GM19452 (cell line): ENCODE measurements around the gene ABCB9.
"Not testable (repeated sequence)": the region's sequence is repeated elsewhere in the genome, so short reads cannot be mapped to it uniquely, and the experiment has no call there.

Experiments used
- ATAC-seq: cut with Tn5 transposase; IDR thresholded peaks from one replicate; pipeline ENCODE4 v1.9.1; 2021; ENCODE audit not compliant: unreplicated experiment

ABCB9 gene

DNA sequence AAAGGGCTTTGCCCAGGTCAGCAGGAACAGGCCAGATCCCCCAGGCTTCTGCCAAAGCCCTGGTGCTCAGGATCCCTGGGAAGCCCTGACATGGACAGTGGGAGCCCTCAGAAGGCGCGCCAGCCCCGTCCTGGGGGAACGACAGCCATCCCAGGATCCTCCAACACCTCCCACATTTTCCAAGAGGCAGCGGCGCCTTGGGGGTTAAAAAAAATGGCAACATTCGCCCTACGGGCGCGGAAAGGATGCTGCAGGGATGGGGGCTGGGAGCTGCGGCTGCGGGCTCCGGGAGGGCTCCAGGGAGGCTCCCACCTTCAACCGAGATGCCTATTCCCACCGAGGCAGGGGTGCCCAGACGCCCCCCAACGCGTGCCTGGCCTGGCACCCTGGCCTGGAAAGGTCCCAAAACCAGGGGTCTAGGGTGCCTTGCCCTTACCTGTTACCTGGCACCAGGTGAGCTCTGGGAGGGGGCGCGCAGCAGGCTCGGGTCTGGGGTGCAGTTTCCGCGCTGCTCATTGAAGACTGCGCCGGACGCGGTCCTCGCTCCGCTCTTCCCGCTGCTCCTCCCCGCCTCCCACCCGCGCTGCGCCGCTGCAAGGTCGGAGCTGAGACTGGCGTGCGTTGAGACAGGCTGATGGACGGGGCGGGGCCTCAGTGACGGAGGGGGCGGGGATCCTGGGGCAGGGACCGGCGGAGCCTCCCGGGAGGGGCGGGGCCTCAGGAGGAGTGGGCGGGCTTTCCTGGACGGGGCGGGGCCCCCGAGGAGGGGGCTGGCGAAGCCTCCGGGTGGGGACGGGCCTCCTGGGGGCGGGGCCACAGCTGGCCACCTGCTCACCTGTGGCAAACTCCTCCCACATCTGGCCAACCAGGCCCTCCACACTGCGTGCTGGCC lies at the start of gene ABCB9:
TSS of gene ABCB9 (minus strand) at position 613 of the 892 bp plus-strand sequence. CDS start 6,228 bp downstream, outside the sequence.
- no peak for ATAC-seq

DNA sequence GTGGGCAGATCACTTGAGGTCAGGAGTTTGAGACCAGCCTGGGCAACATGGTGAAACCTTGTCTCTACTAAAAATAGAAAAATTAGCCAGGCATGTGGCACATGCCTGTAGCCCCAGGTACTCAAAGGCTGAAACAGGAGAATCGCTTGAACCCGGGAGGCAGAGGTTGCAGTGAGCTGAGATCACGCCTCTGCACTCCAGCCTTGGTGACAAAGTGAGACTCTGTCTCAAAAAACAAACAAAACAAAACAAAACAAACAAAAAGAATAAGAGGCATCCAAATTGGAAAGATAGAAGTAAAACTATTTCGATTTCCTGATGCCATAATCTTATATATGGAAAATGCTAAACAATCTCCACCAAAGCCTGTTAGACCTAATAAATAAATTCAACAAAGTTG lies 48.2 kb upstream of the ABCB9 start:
- not testable (repeated sequence) for ATAC-seq

GRCh38 chr12:123013185-123014095 lies 47.2 kb upstream of the ABCB9 start:
- ATAC-seq, result no peak

DNA sequence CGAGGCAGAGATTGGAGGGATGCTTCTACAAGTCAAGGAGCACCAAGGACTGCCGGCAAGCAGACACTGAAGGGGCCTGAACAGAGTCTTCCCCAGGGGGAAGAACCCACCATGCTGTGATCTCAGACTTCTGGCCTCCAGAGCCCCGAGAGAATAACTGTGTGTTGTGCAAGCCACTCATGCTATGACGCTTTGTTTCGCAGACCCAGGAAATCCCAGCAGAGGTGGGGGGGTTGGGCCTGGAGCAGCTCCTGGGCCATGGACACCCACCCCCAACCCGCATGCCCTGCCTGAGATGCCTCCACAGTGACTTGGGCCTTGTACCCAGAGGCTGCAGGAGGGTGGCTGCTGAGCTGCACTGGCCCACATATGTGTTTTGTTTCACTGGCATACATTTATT lies 45.4 kb upstream of the ABCB9 start:
- ATAC-seq, result no peak

- ATAC-seq, result no peak
These were observed 44.4 kb upstream of the ABCB9 start for GRCh38 chr12:123010681-123011080.

DNA sequence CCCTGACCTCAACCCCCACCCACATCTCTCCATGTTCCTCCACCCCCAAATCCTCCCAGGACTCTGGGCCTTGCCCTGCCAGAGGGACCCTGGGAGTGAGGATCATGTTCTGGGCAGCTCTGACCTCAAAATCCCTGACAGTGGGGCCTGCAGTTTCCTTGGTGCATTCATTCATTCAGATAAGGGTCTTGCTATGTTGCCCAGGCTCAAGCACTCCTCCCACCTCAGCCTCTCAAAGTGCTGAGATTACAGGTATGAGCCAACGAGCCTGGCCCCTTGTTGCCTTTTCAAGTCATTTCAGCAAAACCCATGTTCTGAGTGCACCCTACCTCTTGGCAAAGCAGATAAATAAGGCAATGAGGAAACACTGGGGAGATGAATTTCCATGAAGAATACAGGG lies 43.8 kb upstream of the ABCB9 start:
- no peak for ATAC-seq

GRCh38 chr12:123006977-123007376 lies 40.7 kb upstream of the ABCB9 start:
- no peak for ATAC-seq

GRCh38 chr12:123005081-123005626 lies 38.9 kb upstream of the ABCB9 start:
- ATAC-seq, result no peak

DNA sequence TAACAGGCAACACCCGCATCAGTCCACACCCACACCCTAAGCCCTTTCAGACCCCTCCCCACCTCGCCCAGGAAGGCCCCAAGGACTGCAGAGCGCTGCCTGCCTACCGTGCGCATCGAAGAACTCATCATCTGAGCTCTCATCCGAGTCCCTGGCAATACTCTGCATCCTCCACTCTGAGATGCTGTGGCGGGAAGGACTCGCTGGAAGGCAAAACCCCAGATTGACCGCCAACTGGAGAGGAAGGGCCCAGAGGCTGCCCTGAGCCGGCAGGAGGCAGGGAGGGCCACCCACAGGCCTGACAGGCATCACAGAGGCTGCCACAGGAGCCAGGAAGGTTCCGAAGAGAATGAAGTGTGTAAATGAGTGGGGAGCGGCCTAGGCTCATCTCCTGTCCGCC lies 38.0 kb upstream of the ABCB9 start:
- no peak for ATAC-seq

- no peak for ATAC-seq
These were observed 37.0 kb upstream of the ABCB9 start for GRCh38 chr12:123003257-123003656.

- no peak for ATAC-seq
These were observed 35.2 kb upstream of the ABCB9 start for GRCh38 chr12:123001464-123001863.

DNA sequence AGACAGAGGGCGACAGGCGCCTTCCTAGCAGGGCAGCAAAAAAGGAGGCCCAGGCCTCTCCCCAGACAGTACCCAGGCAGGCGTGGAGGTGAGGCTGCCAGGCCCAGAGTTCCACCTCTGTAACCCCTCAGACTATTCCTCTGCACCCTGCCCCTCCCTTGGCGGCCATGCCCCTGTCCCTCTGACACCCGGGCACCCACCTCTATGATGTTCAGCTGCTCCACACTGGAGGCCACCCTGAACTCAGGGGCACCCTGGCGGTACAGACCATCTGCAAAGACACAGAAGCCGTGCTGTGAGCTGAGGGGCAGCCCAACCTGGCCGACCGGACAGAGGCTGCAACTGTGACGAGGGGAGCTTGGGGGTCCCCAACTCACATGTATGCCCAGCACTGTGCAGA lies 34.3 kb upstream of the ABCB9 start:
- no peak for ATAC-seq

GRCh38 chr12:122999986-123000420 lies 33.7 kb upstream of the ABCB9 start:
- ATAC-seq, result no peak

DNA sequence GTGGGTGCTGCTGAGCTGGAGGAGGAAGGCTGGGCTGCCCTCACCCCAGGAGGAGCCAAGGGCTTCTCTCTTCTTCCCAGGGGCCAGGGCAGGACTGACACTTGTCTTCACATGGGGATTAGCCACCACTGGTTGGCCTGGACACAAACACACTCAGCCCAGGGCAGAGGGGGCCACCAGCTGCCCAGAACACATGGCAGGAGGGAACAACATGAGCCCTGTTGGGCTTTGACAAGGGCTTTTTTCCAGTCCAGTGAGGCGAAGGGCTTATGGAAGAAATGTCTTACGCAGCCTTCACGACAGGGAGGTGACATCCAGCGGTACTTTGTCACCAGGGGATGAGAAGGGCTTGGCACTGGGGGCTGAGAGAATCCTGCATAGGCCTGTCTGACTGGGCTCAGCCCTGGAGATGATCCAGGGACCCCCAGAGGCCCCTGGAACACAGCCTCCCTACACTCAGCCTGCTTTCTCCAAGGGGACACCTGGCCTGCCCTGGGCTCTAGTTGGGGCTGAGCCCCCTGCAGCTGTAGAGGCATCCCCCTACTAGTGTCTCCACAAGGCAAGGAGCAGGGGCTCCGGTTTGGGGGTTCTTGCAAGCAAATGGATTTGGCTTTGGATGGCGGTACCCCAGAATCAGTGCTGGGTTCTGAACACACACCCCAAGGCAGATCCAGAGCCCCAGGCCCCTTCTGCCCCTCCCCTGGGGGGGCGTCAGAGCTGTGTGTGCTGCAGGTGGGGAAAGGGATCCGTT lies 33.1 kb upstream of the ABCB9 start:
- no peak for ATAC-seq

GRCh38 chr12:122998316-122998715 lies 32.1 kb upstream of the ABCB9 start:
- ATAC-seq, result no peak

GRCh38 chr12:122997343-122998250 lies 31.3 kb upstream of the ABCB9 start:
- ATAC-seq, result no peak

DNA sequence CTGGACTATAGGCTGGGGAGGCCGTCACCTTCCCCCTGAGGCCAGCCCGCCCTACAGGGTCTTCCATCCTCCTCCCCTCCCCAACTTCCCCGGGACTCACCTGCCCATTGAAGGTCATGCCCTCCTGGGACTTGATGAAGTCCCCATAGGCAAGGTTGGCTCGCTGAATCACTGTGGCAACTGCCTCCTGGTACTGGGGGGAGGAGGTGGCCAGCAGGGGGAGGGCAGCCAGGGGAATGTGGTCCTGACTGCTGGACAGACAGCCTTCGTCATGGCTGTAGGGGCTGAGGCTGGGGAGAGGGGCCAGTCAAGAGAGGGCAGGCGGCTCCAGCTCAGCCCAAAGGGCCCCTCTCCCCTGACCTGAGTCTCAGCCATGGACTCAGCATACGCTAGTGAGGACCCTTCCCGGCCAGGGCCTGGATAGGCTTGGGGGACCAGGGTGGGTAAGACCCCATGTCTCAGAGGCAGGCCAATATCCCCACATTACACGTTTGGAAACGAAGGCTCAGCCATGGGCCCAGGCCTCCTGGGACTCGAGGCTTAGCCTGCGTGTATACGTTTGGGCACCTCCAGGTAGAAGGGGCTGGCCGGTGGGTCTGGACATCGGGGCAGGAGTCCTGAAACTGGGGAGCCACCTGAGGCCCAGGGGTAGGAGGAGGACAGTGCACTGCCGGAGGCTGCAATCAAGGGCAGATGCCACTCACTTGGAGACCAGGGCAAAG lies 30.5 kb upstream of the ABCB9 start:
- ATAC-seq, result no peak

DNA sequence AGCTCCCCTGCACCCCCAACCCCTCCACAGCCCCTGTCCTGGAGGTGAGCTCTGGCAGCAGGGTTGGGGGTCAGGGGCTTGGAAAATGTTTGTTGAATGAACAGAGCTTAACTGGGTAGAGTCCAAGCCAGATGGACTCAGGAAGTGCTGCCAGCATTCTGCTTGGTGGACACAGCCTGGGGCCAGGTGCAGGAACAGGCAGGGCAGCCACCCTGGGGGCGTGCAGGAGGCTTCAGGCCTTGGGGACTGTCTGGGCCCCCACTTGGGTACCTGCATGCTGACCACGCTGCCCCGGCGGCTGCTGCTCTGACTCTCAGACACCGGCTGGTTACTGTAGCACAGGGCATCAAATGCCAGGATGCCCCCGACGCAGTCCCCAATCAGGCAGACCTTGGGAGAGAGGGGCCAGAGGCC lies 29.9 kb upstream of the ABCB9 start:
- ATAC-seq, result no peak
